Endometrial microvascular endothelial cells (primary cell): ENCODE results near the gene BAIAP2. TPM values are rescaled to one million over a fixed set of nuclear protein-coding genes. Genes with fewer than 3 reads are reported as not detected.
"Not testable (repeated sequence)": the region's sequence is repeated elsewhere in the genome, so short reads cannot be mapped to it uniquely, and the experiment has no call there.

ENCODE experiments used
- in situ Hi-C: cut with HindIII; loops from 2 replicates; pipeline ENCODE4 v1.10.0; 2017; ENCODE audit warnings: low sequenced_read_pairs, low pct_unique_long_range_greater_than_20kb; ENCODE audit errors: inconsistent ontology term
- total RNA-seq: library from RNA; depleted of rRNA; stranded (reverse); fragments of >200 nt; gene quantifications from one replicate; pipeline ENCODE4 v1.2.3, GENCODE V29; 2015; ENCODE audit errors: inconsistent ontology term

The BAIAP2 gene
- total RNA-seq, 1 donor from 2014 or later: 35.4 TPM

DNA sequence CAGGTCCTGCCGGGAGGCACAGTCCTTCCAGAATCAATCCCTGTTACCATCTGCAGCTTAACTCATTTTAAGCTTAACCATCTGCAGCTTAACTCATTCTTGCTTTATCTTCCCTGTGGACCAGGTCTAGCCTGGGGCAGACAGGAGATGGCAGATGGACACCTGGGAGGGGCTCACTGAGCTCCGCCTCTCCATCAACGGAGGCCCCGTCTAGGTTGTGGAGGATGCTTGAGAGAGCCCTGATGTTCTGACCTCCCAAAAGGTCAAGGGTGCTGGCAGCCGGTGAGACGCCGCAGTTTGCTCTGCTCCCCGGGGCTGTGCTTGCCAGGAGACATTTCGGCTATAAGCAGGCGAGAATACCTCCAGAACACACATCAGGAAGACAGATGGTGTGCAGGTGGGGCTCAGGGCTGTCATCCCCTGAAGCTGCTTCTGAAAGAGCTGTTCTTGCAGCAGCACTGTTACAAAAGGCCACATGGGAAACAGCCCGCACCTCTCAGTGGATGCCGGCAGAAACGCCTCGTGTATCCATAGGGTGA is 41.3 kb downstream of the BAIAP2 start:
- in situ Hi-C loops: no loop called here

DNA sequence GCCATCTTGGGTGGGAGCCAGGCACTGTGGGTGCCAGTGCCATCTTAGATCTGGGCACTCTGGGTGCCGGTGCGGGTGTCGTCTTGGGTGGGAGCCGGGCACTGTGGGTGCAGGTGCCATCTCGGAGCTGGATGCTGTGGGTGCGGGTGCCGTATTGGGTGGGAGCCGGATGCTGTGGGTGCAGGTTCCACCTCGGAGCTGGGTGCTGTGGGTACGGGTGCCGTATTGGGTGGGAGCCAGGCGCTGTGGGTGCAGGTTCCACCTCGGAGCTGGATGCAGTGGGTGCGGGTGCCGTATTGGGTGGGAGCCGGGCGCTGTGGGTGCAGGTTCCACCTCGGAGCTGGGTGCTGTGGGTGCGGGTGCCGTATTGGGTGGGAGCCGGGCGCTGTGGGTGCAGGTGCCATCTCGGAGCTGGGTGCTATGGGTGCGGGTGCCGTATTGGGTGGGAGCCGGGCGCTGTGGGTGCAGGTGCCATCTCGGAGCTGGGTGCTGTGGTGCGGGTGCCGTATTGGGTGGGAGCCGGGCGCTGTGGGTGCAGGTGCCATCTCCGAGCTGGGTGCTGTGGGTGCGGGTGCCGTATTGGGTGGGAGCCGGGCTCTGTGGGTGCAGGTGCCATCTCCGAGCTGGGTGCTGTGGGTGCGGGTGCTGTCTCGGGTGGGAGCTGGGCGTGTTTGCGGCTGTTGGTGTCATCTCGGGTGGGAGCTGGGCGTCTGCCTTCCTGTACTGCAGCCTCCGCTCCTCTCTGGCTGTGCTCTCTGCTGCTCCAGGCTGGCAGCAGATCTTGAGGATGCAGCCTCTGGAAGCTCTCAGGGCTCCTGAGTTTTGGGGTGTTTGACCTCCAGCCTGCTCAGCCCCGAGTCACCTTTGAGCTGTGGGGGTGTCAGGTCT is 43.3 kb downstream of the BAIAP2 start:
- in situ Hi-C loops: not testable (repeated sequence)

DNA sequence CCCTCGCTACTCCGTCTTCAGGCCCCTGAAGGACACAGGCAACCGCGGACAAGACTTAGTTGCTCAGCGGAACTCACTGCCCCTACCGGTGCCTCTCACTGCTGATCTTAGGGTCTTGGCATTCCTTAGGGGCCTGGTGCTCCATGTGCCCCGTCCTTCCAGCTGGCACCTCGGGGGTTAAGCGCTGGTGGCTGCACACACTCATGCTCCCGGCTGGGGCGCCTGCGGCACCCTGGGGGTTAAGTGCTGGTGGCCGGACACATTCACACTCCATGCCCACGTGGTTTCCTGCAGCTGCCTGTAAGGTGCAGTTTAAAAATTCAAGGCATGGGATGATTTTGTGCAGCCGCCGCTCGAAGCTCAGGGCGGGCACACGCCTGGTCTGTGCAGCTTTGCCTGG is 45.1 kb downstream of the BAIAP2 start:
- in situ Hi-C loops: no loop called here

DNA sequence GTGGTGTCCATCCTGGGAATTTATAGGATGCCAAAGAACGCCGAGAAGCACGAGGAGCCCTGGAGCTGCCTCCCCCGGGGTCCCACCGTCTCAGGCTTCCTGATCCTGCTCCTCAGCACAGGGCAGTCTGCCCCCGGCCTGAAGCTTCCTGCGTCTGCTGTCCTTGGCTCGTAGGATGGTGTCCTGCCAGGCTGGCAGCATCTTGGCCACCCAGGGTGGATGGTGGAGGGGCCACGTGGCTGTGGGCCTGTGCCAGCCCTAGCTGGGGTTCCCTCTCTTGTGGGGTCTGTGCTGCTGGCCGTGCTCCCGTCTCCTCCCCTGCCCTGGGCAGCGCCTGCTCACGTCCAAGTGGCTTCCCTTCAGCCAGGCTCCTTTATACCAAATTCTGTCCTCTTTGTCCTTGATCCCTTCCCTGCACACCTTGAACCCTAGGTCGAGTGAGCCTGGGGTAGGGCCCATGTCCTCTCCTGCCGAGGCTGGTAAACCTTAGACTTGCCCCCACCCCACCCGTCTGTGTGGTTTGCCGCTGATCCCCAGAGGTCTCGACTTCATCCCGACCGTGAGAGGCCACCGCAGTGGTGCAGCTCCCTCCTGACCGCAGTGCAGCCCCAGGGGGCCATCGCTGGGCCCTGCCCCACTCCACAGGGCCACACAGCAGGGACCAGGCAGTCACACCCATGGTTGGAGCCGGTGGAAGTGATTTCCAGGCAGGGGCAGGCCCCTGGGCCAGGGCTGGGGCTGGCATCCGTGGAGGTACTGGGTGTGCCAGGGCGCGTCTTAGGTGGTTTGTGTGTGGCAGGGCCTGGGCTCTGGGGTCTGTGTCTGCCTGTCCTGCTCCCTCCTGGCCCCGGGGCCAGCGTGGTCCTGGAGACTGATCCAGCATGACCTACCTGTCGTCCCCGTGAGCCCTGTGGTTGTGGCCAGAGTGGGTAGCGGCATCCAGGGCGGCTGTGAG is 46.5 kb downstream of the BAIAP2 start:
- in situ Hi-C loops: no loop called here

DNA sequence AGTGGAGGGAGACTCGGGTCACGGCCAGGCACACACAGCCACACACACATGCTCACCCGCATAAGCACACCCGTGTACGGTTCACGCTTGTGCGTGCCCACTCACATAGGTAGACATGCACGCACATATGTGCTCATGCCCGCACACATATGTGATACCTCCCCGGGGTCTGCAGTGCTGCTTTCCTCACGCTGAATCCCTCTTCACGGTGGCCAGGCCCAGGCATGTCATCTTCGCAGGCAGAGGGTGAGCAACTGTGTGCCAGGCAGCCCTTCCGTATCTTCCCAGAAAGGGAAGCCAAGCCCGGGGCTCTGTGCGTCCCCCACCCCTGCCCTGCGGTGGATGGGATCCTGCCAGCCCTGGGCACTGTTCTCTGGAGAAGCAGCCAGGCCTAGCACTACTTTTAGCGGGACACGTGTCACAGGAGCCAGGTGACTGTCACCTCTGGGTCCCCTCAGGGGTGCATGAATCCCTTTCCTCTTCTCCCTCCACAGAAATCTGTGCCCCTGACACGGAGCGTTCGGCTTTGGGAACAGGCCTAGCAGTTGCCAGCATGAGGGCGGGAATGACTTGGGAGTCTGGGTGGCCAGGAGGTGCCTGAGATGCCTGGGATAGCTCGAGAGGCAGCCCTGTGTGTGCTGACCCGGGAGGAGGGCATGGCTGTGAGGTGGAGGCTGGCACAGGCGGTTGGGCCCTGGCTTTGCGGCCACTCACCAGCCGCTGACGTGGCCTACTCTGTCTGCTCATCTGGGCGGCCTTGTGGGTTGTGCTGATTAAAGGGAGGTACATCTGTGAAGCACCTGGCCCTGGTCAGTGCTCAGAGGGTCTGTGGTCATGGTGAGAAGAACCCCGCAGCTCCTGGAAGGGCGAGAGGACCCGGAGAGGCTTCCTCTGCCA is 47.5 kb downstream of the BAIAP2 start:
- in situ Hi-C loops: no loop called here

DNA sequence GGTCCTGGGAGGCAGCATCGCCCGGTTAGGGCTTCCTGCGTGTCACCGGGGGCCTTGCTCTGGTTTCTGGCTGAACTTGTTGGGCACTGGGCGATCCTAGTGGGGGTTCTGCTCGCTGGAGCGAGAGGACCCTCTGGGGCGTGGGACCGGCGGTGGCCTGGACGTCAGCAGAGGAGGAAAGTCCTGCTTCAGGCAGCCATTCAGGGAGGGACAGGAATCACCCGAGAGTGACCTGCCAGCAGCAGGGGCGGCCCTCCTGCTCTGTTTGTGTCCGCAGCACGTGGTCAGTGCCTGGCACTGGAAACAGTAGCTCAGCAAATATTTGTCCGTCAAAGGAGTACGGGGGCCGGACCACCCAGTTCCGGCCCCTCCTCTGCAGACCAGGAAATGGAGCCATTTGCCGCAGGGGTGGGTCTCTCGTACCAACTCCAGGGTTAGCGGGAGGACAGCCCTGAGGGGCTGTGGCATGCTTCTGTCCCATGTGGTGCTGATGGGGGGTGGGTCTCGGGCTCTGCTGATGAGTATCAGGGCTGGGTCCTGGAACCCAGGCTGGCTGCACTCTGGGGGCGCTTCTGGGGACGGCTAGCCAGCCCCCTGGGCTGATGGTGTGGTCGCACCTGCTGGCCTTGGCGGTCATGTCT is 48.3 kb downstream of the BAIAP2 start:
- in situ Hi-C loops: no loop called here

DNA sequence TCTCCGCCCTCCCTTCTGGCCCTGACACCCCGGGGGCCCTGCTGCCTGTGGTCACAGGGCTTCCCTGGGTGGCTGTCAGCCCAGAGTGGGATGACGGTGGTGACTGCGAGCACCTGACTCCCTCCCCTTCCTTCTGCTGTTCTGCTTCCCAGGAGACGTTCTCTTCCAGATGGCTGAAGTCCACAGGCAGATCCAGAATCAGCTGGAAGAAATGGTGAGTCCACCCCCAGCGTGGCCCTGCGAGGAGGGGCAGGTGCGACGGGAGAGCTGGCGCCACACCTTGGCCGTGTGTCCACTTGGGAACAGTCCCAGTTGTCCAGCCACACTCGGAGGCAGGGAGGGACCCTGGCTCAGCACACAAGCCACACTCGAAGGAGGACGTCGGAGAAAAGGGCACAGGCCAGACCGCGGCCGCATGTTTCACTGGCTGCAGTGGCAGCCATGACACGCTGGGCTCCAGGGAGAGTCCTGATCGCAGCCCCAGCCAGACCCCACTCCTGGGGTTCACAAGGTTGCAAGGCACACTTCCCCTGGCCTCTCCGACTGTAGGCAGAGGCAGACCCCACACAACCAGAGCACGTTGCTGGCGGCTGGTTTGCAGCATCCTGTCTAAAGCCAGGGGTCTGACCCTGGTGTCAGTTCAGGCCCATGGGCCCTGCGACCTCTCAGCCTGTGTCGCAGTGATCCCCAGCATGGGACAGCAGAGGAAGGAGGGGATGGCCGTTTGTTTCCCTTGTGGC is 49.9 kb downstream of the BAIAP2 start:
- in situ Hi-C loops: no loop called here

DNA sequence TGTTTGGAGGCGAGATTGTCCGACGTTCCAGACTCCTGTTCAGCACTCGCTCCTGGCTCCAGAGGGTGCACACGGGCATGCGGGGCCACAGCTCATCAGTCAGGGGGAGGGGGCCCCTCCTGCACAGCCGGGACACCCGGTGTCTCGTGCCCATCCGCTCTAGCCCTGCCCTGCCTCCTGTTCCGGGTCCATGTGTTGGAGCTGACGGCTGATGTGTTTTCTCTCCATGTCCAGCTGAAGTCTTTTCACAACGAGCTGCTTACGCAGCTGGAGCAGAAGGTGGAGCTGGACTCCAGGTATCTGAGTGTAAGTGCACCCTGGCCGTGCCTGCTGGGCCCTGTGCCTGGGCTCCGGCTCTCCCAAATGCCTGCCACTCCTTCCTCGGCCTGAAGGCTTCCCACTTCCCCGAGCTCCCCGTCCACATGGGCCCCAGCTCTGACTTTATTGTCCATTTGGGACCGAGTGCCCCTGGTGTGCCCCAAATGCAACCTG is 50.5 kb downstream of the BAIAP2 start:
- in situ Hi-C loops: no loop called here

DNA sequence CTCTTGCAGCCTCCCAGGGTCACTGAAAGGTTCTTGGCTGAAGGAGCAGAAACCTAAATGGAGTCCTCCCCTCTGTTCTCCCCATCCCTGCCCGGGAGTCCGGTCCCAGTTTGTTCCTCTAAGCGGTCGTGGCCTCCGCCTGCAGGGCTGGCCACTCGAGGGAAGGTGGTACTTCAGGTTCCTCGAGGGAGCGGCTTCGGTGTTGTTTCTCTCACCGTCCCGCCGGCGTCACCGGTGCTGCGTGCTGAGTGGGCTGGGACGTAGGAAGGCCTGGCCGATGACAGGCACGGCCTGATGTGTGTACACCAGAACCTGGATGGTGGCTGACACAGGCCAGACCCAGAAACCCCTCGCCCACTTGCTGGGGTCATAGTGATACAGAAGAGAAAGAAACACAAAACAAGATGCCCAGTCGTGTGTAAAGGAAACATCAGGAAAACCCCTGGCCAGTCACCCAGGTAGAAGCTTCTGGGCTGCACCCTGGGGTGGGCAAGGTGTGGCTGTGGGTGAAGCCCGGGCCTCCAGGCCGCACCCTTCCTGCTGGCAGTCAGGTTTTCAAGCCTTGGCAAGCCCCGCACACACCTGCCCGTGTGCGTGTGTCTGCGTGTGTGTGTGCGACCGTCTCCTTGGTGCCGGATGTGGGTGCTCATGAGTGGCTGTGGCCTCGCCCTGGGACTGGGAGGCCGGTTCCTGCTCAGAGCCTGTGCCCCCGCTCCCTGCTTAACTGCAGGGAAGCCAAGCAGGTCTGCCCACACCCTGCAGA is 52.0 kb downstream of the BAIAP2 start:
- in situ Hi-C loops: no loop called here

DNA sequence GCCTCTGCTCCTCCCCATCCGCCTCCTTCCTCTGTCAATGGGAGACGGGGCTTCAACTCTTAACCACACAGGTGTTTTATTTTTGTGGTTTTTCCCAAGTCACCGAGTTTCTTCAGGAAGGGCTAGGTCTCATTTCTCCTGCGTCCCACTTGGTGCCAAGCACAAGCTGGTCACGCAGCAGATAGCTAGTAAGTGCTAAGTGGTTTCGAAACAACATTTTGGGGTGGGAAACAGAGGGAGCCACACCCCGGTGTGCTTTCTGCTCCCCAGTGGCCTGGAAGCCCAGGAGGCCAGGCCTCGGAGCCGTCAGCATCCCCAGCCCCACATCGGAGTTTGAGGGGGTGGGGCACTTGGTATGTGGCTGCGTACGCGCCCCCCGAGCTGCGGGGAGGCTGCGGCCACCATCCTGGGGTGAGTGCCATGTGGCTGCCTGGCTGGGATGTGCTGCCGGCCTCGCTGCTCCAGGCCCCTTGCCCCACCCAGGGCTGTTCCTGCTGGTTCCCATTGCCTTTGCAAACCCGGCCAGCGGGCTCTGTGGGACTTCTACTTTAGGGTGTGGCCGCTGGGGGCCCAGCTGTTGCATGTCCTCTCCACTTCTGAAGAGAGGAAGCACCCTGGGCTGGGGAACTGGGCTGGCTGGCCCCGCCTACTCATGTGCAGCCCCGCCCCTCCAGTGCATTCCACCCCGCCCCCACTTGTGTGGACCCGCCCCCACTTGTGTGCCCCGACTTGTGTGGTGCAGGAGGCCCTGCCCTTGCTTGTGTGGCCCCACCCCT is 55.6 kb downstream of the BAIAP2 start:
- in situ Hi-C loops: no loop called here

DNA sequence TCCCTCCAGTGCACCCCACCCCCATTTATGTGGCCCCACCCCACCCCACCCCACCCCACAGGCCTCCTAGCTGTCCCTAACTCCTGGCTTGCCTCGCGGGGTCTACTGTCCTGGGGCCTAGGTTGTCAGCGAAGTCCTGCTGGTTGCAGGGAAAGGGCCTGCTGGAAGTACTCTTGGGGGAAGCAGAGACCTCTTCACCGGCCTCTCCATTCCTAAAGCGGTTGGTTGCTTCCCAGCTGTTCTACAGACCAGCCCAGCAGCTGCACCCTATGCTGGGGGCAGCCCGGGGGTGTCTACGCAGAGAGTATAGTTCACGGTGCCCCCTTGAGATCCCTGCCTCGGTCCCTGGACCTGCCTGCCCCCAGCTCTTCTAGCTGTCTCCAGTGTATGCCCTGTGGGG is 56.2 kb downstream of the BAIAP2 start:
- in situ Hi-C loops: no loop called here

DNA sequence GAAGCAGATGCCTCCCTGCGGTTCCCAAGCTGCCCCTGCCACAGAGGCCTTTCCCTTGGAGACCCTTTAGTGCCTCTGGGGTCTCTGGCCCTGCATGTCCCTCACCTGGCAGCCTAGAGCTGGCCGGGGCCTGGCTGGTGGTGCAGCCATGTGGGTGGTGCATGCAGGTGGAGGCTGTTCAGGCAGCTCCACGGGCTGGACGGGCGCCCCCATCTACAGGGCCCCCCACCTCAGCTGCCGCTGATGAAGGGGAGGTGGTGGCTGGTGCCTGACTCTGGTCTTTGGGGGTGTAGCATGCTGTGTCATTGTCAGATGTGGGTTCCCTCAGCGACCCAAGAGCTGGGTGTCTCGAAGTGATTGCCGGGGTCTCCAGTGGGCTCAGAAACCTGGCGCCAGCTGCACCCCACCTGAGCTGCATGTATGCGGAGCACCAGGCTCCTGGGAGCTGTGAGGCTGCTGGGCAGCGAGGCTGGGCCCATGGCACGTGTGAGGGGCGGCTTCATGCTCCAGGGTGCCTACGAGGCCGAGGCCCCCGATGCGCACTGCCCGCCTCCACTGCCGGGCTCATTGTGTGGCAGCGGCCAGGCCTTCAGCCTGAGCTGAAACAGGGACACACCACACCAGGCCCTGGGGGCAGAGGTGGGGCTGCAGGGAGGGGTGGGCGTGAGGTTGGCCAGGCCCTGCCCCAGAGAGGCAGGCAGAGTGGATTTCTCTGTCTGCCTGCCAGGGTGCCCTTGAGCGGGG is 57.0 kb downstream of the BAIAP2 start:
- in situ Hi-C loops: no loop called here

DNA sequence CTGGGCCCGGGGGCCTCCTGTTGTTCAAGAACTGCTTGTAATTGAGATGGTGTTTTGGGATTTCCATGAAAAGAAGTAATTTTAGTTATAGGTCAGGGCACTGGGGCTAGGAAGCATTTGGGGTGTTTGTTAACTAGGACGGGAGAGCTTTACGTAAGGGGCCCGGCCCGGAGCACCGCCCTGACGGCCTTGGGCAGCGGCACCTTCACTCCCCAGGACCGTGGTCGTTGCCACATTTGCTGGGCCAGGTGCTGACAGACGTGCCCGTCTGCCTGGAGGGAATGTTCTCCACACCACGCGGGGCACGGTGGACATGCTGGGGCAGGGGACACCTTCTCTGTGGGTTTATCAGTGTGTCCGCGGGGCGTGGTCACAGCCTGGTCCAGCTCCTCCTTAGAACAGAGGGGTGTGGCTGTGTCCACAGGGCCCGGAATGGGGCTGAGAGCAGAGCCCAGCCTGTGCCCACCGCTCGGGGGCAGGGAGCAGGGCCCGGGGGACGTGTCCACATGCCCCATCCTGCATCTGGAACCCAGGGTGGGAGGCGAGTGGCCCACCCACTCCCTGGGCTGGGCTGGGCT is 57.7 kb downstream of the BAIAP2 start:
- in situ Hi-C loops: no loop called here

DNA sequence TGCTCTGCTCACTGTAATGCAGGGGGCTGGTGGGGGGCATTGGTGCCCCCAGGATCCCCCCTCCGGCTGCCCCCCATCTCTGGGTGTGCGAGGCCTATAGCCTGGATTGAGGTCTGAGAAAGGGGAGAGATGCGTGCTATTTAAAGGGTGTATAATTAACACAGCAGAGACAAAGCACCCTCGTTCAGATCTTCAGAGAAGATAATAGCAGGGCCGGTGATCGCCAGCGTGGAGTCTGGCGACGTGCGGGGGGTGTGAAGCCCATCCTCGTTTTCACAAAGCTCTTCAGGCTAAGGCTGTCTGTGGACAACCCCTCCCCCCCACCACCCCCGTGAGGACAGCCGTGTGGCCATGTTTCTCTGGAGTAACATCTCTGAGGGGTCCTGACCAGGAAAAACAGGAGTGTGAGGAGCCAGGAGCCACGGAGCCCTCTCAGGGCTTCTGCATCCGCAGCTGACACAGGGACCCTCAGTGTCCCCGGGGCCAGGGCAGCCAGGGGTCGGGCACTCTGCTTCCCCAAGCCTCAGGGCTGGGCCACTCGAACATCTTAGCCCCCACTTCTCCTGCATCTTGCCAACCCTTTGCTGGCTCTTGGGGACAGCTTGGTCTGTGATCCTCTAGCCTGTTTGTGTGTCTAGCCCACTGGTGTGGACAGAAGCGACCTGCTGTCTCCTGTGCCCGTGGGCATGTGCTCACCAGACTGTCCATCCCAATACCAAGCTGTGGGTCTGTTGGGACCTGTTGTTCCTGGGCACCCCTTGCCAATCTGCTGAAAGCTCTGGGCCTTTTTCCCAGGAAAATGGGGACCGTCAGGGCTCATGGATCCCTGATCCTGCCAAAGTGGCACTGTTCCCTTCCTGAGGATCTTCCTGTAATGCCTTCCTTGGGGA is 58.9 kb downstream of the BAIAP2 start:
- in situ Hi-C loops: no loop called here
